ENCODE data around the gene PGBD1. TPM values are rescaled to one million over a fixed set of nuclear protein-coding genes. Genes with fewer than 3 reads are reported as not detected.

PGBD1 gene
- total and polyA plus RNA-seq, 10 of the 15 experiments (the other 5 are each of a cell fraction or from before 2014, with no cell fraction given), result 1.9 to 4.9 (median 3.8) TPM

DNA sequence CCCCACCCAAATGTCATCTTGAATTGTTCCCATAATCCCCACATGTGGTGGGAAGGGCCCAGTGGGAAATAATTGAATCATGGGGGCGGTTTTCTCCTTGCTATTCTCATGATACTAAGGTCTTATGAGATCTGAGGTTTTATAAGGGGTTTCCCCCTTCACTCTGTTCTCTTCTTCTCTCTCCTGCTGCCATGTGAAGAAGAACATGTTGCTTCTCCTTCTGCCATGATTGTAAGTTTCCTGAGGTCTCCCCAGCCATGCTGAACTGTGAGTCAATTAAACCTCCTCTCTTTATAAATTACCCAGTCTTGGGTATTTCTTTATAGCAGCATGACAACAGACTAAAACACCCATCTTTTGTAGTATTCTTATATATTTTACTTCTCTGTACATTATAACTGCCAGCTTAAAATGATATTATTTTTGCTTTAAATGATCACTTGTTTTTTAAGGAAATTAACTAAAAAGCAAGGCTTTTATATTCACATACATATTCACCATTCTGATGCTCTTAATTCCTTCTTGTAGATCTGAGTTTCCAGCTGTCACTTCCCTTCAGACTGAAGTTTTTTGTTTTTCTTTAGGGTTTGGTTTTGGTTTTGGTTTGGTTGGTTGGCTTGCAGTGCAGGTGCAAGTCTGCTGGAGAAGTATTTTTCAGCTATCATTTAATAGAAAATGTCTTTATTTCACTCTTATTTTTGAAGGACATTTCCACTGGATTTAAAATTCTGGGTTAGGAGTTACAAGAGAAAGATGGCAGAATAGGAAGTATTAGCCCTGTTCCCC, 59.1 kb downstream of the PGBD1 start:
- Histone ChIP-seq H4K20me1 (ENCODE audit: control insufficient read depth, insufficient read depth) (no peaks in the 10 kb centered on the region), H2AFZ (ENCODE audit: control insufficient read depth, low read depth, low read length) (no peak overlapping the region), H3K79me2 (ENCODE audit: control insufficient read depth, insufficient read depth, low read length) (no peaks in the 10 kb centered on the region), H3K4me1 (ENCODE audit: control insufficient read depth, insufficient read depth, low read length) (peaks cover 8% of the 10 kb centered on the region; the same call in 1 of the 2 replicates), H3K9me3 (replicated peaks; ENCODE audit: control insufficient read depth, insufficient read depth, low read length) (peaks cover 12% of the 10 kb centered on the region; the same call in 2 of the 3 replicates), H3K27ac (ENCODE audit: control insufficient read depth, insufficient read depth) (no peak overlapping the region), H3K27me3 (replicated peaks in 1 of 2; ENCODE audit: control insufficient read depth in 2 of 2, insufficient read depth in 2 of 2, low read length in 1 of 2) (no peaks in the 10 kb centered on the region), H3K4me3 (no peak overlapping the region), H3K4me2 (ENCODE audit: control insufficient read depth, insufficient read depth) (no peak overlapping the region), H3K9ac (ENCODE audit: control insufficient read depth, insufficient read depth, low read length) (no peak overlapping the region), H3K36me3 (ENCODE audit: control insufficient read depth in 2 of 2, insufficient read depth in 2 of 2, low read length in 1 of 2) (no peaks in the 10 kb centered on the region)
- DNase-seq (ENCODE audit: low read depth, low spot score) (no peak), ATAC-seq (no peak), FAIRE-seq (no peak)
- ChIA-PET POLR2A (interaction anchor here (0.6 kb wide), 1 partner anchor 261 kb away, joined by 6 read pairs; no protein-coding TSS in a partner anchor), RAD21 (ENCODE audit: unreplicated experiment) (no interaction called here), SMC1A (ENCODE audit: uncharacterized antibody, unreplicated experiment) (interaction anchor here (1.0 kb wide), 1 partner anchor 241 kb away, joined by 3 read pairs; no protein-coding TSS in a partner anchor), CTCF (interaction anchor here (0.7 to 1.8 kb wide), 3 partner anchors 15 to 224 kb away, joined by 3 to 6 read pairs (median 4); no protein-coding TSS in a partner anchor)
- no TSS peak for BruUV-seq (replicated peaks)
- intact Hi-C loops (cut with micrococcal nuclease; ENCODE audit: unreplicated experiment) (no loop called here), in situ Hi-C loops (cut with MboI) (loop anchor here (25.0 kb wide), 1 partner anchor 1678 kb away; the partner anchor contains the start of gene ZNF322)
- WGBS (ENCODE audit: insufficient coverage, insufficient replicate concordance, low lambda C conversion rate, missing lambda C conversion rate), result 0% methylated on average over 1 of the region's 1 CpG
- TF ChIP-seq BACH1 (IDR thresholded peaks at IDR 0.05; ENCODE audit: borderline replicate concordance) (no peak), CBX5 (IDR thresholded peaks at IDR 0.05; ENCODE audit: low read depth) (peak; percentile 84; the same call in 1 of the 2 replicates), RB1 (IDR thresholded peaks at IDR 0.05; ENCODE audit: borderline replicate concordance) (no peak), RBBP5 (conservative IDR thresholded peaks at IDR 0.05) (no peak), SP1 (IDR thresholded peaks at IDR 0.05; ENCODE audit: low read depth, low read length) (no peak), IKZF2 (IDR thresholded peaks at IDR 0.05) (no peak), KLF5 (IDR thresholded peaks at IDR 0.05; ENCODE audit: partially characterized antibody) (no peak), ZNF384 (IDR thresholded peaks at IDR 0.05; ENCODE audit: borderline replicate concordance, low read depth, low read length) (no peak), EP300 (IDR thresholded peaks at IDR 0.05; ENCODE audit: borderline replicate concordance in 1 of 2, control insufficient read depth in 1 of 2, low read depth in 2 of 2, low read length in 2 of 2) (no peak), KDM1A (IDR thresholded peaks at IDR 0.05; ENCODE audit: borderline replicate concordance) (no peak), USF2 (IDR thresholded peaks at IDR 0.05; ENCODE audit: borderline replicate concordance, low read depth, low read length) (no peak), JUNB (IDR thresholded peaks at IDR 0.05) (no peak), JUND (IDR thresholded peaks at IDR 0.05; ENCODE audit: low read depth, low read length) (no peak), YY1 (IDR thresholded peaks at IDR 0.05; ENCODE audit: low read depth, low read length) (0 out of 2 replicates have a peak, but pooled peaks have one; percentile 12)
- TF ChIP-seq, protein P1, sequence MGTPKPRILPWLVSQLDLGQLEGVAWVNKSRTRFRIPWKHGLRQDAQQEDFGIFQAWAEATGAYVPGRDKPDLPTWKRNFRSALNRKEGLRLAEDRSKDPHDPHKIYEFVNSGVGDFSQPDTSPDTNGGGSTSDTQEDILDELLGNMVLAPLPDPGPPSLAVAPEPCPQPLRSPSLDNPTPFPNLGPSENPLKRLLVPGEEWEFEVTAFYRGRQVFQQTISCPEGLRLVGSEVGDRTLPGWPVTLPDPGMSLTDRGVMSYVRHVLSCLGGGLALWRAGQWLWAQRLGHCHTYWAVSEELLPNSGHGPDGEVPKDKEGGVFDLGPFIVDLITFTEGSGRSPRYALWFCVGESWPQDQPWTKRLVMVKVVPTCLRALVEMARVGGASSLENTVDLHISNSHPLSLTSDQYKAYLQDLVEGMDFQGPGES (IDR thresholded peaks at IDR 0.05), result no peak
- TF ChIP-seq, protein P2, sequence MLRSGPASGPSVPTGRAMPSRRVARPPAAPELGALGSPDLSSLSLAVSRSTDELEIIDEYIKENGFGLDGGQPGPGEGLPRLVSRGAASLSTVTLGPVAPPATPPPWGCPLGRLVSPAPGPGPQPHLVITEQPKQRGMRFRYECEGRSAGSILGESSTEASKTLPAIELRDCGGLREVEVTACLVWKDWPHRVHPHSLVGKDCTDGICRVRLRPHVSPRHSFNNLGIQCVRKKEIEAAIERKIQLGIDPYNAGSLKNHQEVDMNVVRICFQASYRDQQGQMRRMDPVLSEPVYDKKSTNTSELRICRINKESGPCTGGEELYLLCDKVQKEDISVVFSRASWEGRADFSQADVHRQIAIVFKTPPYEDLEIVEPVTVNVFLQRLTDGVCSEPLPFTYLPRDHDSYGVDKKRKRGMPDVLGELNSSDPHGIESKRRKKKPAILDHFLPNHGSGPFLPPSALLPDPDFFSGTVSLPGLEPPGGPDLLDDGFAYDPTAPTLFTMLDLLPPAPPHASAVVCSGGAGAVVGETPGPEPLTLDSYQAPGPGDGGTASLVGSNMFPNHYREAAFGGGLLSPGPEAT (IDR thresholded peaks at IDR 0.05; ENCODE audit: low read depth), result no peak
